ENCODE data around the gene FETUB.

Gene FETUB

DNA sequence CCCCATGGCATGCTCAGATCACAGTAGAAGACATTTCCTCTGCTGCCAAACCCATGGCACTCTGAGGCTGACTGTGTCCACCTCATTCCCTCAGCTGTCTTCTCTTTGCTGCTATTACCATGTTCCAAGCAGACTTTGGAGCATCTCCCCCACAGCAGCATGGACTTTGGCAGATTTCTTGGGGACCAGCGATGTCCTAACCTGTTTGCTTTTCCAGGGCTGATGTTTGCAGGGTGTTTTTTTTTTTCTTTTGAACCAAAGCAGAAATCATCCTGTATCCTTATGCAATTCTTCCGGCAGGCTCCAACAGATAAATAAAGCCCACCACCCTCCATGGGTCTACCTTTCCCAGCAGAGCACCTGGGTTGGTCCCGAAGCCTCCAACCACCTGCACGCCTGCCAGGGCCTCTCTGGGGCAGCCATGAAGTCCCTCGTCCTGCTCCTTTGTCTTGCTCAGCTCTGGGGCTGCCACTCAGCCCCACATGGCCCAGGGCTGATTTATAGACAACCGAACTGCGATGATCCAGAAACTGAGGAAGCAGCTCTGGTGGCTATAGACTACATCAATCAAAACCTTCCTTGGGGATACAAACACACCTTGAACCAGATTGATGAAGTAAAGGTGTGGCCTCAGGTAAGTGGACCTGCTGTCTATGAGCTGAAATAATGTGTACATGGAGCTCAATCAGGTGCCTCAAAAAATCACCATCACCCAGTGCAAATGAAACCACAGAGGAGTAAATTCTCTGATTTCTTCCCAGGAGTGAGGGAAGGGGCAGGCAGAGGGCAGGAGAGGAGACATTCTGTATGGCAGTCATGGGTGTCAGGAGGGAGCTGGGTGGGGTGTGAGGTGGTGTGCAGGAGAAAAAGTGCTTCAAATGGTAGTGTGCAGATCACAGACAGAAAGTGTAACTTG, 27.2 kb upstream of the FETUB start, which contains the start of gene AHSG:
TSS of gene AHSG (plus strand) at position 340 of the 916 bp plus-strand sequence. CDS start at position 422, 82 bp downstream.
- no peak within 1 kb of the TSS for H3K4me3 ChIP-seq
- no peak within 1 kb of the TSS for H3K27ac ChIP-seq

GRCh38 chr3:186613637-186614265, 26.4 kb upstream of the FETUB start:
- Histone ChIP-seq H3K27ac (no peak overlapping the region), H3K4me3 (no peak overlapping the region)

- no peak overlapping the region for H3K4me3 ChIP-seq
Observed at GRCh38 chr3:186614266-186614596, 26.0 kb upstream of the FETUB start.

GRCh38 chr3:186614597-186615483, 25.4 kb upstream of the FETUB start:
- no peak overlapping the region for H3K27ac ChIP-seq
- no peak overlapping the region for H3K4me3 ChIP-seq

More at GRCh38 chr3:186614266-186614596, 26.0 kb upstream of the FETUB start:
- no peak overlapping the region for H3K27ac ChIP-seq

- Histone ChIP-seq H3K4me3 (no peak overlapping the region), H3K27ac (no peak overlapping the region)
Observed at GRCh38 chr3:186616299-186616617, 23.9 kb upstream of the FETUB start.

- no peak overlapping the region for H3K4me3 ChIP-seq
- peak overlapping the region in 5 of 21 experiments; percentile 4 to 51 (median 33) for H3K27ac ChIP-seq
Observed at GRCh38 chr3:186617036-186617946, 22.9 kb upstream of the FETUB start.

DNA sequence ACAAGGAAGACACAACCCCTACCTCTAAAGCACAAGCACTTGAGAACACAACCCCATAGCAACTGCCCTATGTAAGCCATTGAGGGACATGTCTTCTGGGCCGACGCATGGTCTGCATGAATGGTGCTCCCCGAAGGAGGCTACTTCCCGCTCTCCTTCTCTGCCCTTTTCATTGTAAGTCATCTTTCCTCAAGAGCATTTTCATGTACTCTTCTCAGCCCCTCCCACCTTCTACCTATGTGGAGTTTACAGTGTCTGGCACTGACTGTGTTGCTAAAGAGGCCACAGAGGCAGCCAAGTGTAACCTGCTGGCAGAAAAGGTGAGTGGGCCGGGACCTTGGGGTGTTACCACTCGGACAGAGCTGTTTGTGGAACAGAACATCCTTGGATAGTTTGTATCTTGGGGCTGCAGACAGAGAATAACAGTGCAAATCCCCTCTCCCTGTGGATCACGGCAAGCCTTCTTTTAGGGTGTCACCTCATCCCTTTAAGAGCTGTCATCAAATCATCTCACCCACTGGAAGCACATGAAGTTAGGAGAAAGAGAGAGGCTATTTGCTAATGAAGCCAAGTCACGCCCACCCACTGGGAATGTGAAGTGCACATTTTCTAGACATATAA, 21.8 kb upstream of the FETUB start:
- Histone ChIP-seq H3K27ac (no peak overlapping the region), H3K4me3 (no peak overlapping the region)

DNA sequence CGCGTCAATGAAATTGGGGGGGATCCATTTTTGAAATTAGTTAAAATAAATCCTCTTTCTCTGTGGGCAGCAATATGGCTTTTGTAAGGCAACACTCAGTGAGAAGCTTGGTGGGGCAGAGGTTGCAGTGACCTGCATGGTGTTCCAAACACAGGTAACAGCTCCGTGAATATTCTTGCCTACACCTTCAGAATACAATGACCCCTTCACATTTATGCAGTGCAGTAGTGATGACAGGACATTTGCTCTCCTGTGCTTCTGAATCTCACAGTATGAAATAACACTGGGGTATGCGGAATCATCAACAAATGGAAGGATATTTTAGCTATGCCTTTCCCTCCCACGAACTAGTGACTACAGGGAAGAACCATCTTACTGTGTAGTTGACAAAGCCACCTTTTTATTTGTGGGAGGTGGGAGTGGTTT, 20.4 kb upstream of the FETUB start:
- H3K4me3 ChIP-seq = no peak overlapping the region
- H3K27ac ChIP-seq = no peak overlapping the region

- no peak overlapping the region for H3K27ac ChIP-seq
- no peak overlapping the region for H3K4me3 ChIP-seq
Observed at GRCh38 chr3:186620213-186621092, 19.7 kb upstream of the FETUB start.

DNA sequence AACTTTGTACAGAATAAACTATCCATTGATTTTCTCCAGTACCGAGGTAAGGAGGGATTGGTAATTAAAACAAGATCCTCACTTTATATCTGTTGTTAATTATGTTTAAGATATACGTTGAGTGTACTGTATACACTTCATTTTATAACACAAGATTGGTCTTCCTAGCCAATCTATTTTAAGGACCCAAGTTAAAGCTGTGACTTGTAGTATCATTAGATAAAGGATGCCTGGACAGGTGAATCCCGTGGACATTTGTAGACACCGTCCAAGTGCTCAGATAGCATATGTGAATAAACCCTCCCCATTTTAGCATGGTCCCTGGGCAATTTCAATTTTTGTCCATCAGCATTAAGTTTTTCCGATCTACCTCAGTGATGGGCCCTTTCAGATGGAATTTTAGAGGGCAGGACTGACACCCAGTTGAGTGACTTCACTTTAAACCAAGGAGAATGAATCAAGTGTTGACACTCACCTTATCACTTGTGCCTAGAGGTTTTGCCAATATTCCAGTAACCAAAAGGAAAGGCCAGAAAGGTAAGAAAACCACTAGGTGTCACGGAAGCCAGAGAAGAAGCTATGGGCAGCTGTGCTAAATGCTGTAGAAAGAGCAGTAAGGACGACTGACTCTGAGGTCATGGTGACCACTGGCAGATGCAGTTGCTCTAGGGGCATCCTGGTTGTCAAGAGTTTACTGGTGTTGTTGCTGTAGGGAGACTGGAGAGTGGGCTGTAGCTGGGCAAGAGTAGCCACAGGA, 18.1 kb upstream of the FETUB start:
- no peak overlapping the region for H3K27ac ChIP-seq
- H3K4me3 ChIP-seq = no peak overlapping the region

DNA sequence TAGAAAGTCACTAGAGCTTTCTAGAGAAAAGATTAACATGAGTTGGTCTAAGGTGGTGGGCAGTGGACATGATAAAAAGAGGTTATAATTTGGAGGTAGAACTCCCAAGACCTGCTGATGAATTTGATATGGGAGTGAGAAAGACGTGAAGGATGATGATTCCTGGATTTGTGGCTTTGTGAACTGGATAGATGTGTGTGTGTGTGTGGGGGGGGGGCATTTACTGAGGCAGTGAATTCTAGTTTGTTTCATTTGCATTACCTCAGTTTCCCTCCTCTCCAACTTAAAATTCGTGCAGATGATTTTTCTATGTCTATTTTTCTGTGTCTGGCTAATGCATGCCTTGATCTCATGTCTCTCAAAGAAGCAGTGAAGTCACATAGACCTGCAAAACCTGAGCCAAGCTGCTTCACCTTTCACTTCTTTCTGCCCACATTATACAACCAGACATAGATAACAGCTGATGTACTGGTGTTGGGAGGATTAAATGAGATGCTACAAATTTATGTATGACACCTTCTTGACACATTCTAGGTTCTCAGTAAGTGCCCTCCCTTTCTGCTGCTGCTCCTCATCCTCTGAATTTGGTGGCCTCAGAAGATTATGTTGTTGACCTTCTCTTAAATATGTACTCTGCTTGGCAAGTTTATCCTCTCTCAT, 17.4 kb upstream of the FETUB start:
- Histone ChIP-seq H3K4me3 (no peak overlapping the region), H3K27ac (no peak overlapping the region)

DNA sequence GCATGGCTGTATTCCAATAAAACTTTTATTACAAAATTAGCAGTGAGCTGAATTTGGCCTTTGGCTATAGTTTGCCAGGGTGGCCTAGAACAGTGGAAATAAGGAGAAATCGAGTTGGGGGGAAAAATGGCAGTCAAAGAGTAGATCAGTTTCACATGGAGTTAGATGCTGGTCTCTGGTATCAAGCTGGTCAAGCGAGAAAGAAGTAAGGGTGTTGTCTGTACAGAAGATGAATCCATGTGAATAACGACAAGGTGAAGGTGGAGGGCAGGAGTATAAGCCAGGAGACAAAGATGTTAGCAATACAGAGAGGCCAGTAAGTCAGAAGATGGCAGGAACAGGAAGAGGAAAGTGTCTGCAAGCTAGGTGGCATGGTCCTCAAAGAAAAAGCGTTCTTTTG, 15.6 kb upstream of the FETUB start:
- Histone ChIP-seq H3K27ac (no peak overlapping the region), H3K4me3 (no peak overlapping the region)

DNA sequence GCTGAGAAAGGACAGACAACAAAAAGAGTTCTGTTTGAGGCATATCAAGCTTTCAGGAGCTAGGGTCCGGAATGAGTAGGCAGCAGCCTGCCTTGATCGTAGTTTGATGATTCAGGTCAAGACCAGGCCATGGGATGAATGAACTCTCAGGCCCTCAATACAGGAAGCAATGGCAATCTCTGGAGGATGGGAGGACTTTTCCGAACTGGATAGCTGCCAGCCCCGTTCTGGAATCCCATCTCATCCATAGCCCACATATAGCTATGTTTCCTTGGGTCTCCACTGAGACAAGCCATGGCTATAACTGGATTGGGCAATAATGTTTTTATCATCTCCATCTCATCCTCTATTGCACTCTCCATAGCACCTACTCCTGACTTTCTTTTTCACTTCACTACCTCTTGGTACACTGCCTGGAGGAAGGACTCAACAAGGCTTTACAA, 14.6 kb upstream of the FETUB start:
- Histone ChIP-seq H3K27ac (no peak overlapping the region), H3K4me3 (no peak overlapping the region)

DNA sequence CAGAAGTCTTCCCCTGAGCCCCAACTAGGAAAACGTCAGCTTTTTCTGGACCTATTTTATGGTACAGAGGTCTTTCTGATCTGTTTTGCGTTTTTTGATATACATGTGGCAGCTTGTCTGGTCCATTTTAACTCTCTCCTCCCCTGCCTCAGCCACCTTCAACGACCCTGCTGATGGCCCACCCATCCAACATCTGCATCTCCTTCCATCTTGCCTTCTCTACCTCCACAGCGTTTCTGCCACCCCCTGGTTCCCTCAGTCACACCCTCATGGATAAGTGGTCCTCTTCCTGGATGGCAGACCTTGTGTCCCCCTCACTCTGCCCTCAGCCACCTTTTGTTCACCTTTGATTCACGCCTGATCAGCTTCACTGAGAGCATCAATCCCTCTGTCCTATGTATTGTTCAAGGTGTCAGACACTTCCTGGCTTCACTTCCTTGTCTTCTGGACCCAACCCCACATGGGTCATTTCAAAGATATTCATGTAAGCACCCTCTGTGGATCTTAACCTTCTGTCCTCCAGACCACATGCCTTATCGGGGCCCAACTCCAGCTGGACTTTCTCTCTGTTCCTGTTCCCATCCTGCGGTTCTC, 13.8 kb upstream of the FETUB start:
- Histone ChIP-seq H3K27ac (no peak overlapping the region), H3K4me3 (no peak overlapping the region)

DNA sequence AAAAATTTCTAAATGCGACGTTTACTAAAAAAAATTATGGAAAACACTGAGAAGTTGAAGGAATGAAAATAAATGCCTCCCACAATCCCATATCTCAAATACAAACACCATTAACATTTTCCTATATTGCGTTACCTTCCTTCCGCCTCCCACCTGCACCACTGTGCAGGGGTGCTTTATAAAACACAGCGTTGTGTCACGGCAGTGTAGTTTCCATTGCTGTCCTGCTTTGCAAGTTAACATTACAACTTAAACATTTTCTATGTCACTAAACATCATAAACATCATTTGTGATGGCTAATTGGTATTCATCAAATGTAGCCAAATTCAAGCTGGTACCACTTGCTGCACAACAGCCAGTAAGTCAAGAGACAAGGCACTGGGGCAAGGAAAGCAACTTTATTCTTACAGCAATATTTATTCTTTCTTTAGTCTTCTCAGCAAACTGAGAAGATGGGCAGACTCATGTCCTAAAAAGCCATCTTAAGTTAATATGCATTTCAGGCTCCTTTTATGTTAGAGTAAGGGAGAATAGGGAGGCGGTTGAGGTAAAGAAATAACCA, 12.3 kb upstream of the FETUB start:
- H3K4me3 ChIP-seq = no peak overlapping the region
- no peak overlapping the region for H3K27ac ChIP-seq

GRCh38 chr3:186628756-186629155, 11.4 kb upstream of the FETUB start:
- H3K4me3 ChIP-seq = no peak overlapping the region

More at GRCh38 chr3:186628756-186629155, 11.4 kb upstream of the FETUB start:
- no peak overlapping the region for H3K27ac ChIP-seq

Data from skin epidermis (tissue), 12 donors.